Activated CD8-positive, alpha-beta T cell treated with anti-CD3 and anti-CD28 coated beads for 36 hours (primary cell): ENCODE results near the gene KIRREL1. TPM values are rescaled to one million over a fixed set of nuclear protein-coding genes. Genes with fewer than 3 reads are reported as not detected.

Experiments
- ATAC-seq: fragments of 200-7000 bp; cut with Tn5 transposase; one replicate; pipeline ENCODE4 v1.10.0; 2021; ENCODE audit warnings: mild to moderate bottlenecking, moderate library complexity
- CTCF ChIA-PET: fragments of 350-600 bp; sonication (Branson Sonifier 250); formaldehyde crosslinking; loops from one replicate; lab custom pipeline; 2021; ENCODE audit warnings: antibody characterized with exemption; lab: Charles Lee
- POLR2A ChIA-PET: fragments of 350-600 bp; sonication (Branson Sonifier 250); formaldehyde crosslinking; loops from one replicate; lab custom pipeline; 2021; ENCODE audit warnings: antibody characterized with exemption; lab: Charles Lee
- DNase-seq: peaks from one replicate; pipeline ENCODE4 v3.0.0-alpha.2; 2020
- H3K27ac Mint-ChIP-seq: one replicate; pipeline ENCODE4 v1.8.0; 2021; ENCODE audit warnings: mild to moderate bottlenecking, mixed read lengths
- H3K27me3 Mint-ChIP-seq: one replicate; pipeline ENCODE4 v1.8.0; 2021; ENCODE audit warnings: mixed read lengths
- H3K36me3 Mint-ChIP-seq: one replicate; pipeline ENCODE4 v1.8.0; 2021; ENCODE audit warnings: low read depth, mixed read lengths
- H3K4me1 Mint-ChIP-seq: one replicate; pipeline ENCODE4 v1.8.0; 2021; ENCODE audit warnings: low read depth, mixed read lengths
- H3K4me3 Mint-ChIP-seq: one replicate; pipeline ENCODE4 v1.8.0; 2021; ENCODE audit warnings: mild to moderate bottlenecking, moderate library complexity, mixed read lengths
- H3K9me3 Mint-ChIP-seq: one replicate; pipeline ENCODE4 v1.8.0; 2021; ENCODE audit warnings: mixed read lengths
- intact Hi-C: fragments of 100-400 bp; cut with micrococcal nuclease; formaldehyde crosslinking; loops from one replicate; pipeline ENCODE4 v1.10.0; 2022
- total RNA-seq, 2 experiments: library from RNA; stranded (reverse); gene quantifications; one replicate each; pipeline ENCODE4 v1.2.3, GENCODE V29; 2021
- TF ChIP-seq, protein P1 (sequence below): fragments of 200-600 bp; IDR thresholded peaks from one replicate; pipeline ENCODE4 v1.8.0; 2022; ENCODE audit warnings: antibody characterized with exemption, mild to moderate bottlenecking

The KIRREL1 gene
- total RNA-seq, 2 experiments from 2014 or later, result 0.11 to 0.16 TPM

DNA sequence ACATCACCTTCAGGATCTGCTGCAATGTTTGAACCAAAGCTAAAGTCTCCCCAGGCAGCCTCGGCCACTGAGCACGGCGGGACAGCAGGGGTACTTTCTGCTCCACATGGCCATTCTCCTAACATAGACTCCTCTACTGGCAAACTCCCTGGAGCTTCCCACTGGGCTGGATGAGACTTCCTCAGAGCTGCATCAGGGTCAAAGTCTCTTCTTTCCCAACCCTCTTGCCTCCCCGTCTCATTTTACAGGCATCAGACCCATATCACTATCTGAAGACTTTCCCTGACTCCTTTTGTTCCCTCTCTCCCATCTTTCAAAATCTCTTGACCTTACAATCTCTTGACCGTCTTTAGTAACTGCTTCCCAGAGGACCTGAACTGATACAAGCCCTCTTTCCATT is 42.2 kb upstream of the KIRREL1 start:
- ChIA-PET CTCF (interaction anchor here (1.4 to 1.5 kb wide), 2 partner anchors 12 to 13 kb away, joined by 3 to 5 read pairs; no protein-coding TSS in a partner anchor), POLR2A (no interaction called here)
- ATAC-seq, result no peak
- no peaks in the 10 kb centered on the region for H3K36me3 Mint-ChIP-seq
- no peak for DNase-seq
- H3K4me3 Mint-ChIP-seq, result no peak overlapping the region
- H3K27me3 Mint-ChIP-seq, result peaks cover 17% of the 10 kb centered on the region
- intact Hi-C loops, result no loop called here
- H3K9me3 Mint-ChIP-seq, result no peaks in the 10 kb centered on the region
- TF ChIP-seq, protein P1, sequence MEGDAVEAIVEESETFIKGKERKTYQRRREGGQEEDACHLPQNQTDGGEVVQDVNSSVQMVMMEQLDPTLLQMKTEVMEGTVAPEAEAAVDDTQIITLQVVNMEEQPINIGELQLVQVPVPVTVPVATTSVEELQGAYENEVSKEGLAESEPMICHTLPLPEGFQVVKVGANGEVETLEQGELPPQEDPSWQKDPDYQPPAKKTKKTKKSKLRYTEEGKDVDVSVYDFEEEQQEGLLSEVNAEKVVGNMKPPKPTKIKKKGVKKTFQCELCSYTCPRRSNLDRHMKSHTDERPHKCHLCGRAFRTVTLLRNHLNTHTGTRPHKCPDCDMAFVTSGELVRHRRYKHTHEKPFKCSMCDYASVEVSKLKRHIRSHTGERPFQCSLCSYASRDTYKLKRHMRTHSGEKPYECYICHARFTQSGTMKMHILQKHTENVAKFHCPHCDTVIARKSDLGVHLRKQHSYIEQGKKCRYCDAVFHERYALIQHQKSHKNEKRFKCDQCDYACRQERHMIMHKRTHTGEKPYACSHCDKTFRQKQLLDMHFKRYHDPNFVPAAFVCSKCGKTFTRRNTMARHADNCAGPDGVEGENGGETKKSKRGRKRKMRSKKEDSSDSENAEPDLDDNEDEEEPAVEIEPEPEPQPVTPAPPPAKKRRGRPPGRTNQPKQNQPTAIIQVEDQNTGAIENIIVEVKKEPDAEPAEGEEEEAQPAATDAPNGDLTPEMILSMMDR, result no peak
- H3K4me1 Mint-ChIP-seq, result no peaks in the 10 kb centered on the region
- no peak overlapping the region for H3K27ac Mint-ChIP-seq

DNA sequence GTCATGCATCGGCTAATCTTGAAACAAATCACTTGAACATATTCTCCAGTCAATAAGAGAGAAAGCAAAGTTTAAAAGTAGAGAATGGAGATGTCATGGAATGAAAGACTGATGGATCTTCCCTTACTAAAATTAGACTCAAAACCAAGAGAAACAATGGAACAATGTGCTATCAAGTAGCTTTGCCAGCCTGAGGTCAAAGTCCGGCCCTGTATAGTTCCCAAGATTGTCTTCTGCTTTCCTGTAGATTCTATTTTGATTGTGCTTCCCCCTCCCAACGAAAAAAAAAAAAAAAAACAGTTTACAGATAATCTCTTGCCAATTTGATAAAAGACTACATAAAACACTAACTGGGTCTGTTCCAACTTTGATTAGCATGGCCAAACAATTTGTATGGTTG is 40.8 kb upstream of the KIRREL1 start:
- ATAC-seq (no peak), DNase-seq (no peak)
- intact Hi-C loops, result no loop called here
- no peak overlapping the region for H3K4me3 Mint-ChIP-seq
- ChIA-PET POLR2A (no interaction called here), CTCF (interaction anchor here (1.5 kb wide), 1 partner anchor 12 kb away, joined by 3 read pairs; no protein-coding TSS in a partner anchor)
- H3K27ac Mint-ChIP-seq, result no peak overlapping the region
- H3K36me3 Mint-ChIP-seq, result no peaks in the 10 kb centered on the region
- no peaks in the 10 kb centered on the region for H3K9me3 Mint-ChIP-seq
- H3K27me3 Mint-ChIP-seq, result peaks cover 21% of the 10 kb centered on the region
- H3K4me1 Mint-ChIP-seq, result no peaks in the 10 kb centered on the region
- TF ChIP-seq, protein P1, result no peak

DNA sequence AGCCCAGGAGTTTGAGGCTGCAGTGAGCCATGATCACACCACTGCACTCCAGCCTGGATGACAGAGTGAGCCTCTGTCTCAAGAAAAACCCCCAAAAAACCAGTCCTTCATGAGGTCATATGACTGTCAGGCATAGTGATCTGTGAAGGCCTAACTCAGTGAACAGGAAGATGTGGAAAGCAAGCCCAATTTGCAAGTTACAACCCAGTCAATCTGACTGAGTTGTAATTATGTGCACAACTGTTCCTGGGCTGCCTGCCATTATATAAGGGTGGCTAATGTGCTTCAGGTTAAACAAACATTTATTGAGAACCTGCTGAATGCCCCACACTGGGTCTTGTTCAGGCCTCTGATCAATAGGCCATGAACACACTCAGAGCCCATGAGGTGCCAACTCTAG is 38.2 kb upstream of the KIRREL1 start:
- Mint-ChIP-seq H3K4me1 (no peaks in the 10 kb centered on the region), H3K36me3 (no peaks in the 10 kb centered on the region), H3K27ac (no peak overlapping the region), H3K4me3 (no peak overlapping the region), H3K9me3 (no peaks in the 10 kb centered on the region), H3K27me3 (peaks cover 17% of the 10 kb centered on the region)
- intact Hi-C loops, result no loop called here
- POLR2A ChIA-PET, result no interaction called here
- CTCF ChIA-PET, result no interaction called here
- ATAC-seq, result no peak
- TF ChIP-seq, protein P1, result no peak
- DNase-seq, result no peak

DNA sequence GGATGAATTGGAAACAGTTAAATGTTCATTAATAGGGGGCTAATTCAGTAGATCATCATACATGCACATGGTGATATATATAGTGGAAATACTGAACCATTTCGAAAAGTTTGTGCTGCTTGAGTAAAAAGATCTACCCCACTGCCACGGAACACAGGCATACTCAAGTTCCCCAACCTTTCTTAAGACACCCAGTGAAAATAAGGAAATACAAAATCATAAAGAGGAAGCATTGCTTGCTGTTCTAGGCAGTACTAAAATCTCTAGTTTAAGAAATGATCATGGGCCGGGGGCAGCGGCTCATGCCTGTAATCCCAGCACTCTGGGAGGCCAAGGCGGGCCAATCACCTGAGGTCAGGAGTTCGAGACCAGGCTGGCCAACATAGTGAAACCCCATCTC is 37.6 kb upstream of the KIRREL1 start:
- Mint-ChIP-seq H3K27ac (no peak overlapping the region), H3K9me3 (no peaks in the 10 kb centered on the region), H3K4me1 (no peaks in the 10 kb centered on the region), H3K4me3 (no peak overlapping the region), H3K36me3 (no peaks in the 10 kb centered on the region), H3K27me3 (peaks cover 14% of the 10 kb centered on the region)
- ChIA-PET CTCF (no interaction called here), POLR2A (no interaction called here)
- no peak for ATAC-seq
- intact Hi-C loops, result no loop called here
- TF ChIP-seq, protein P1, result no peak
- no peak for DNase-seq

DNA sequence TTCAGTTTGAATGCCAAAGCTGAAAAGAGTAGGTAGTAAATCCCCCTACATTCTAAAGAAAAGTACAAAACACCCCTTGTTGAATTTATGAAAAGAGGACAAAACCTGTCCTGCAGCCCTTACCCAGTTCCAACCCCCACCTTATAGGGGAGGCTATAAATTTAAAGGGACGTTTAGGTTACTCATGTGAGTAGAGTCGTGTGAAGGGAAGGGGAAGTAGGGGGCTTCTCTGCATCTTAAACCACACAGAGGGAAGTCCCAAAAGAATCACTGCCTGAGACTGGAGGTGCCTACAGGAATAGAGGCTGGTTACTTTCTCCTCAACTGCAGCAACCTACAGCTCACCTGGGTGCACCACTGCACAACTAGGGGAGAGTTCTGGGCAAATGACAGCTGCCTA is 36.7 kb upstream of the KIRREL1 start:
- TF ChIP-seq, protein P1, result no peak
- DNase-seq (no peak), ATAC-seq (no peak)
- H3K36me3 Mint-ChIP-seq, result no peaks in the 10 kb centered on the region
- ChIA-PET CTCF (no interaction called here), POLR2A (no interaction called here)
- peaks cover 12% of the 10 kb centered on the region for H3K27me3 Mint-ChIP-seq
- no peaks in the 10 kb centered on the region for H3K9me3 Mint-ChIP-seq
- H3K27ac Mint-ChIP-seq, result no peak overlapping the region
- no peaks in the 10 kb centered on the region for H3K4me1 Mint-ChIP-seq
- no peak overlapping the region for H3K4me3 Mint-ChIP-seq
- intact Hi-C loops, result no loop called here
